ENCODE results near the gene KCNJ5.

KCNJ5 gene

GRCh38 chr11:128848815-128849455 is 42.2 kb upstream of the KCNJ5 start:
- Histone ChIP-seq H3K27me3 (peaks cover 5% of the 10 kb centered on the region), H3K4me1 (ENCODE audit: control insufficient read depth in 1 of 2, insufficient read depth in 1 of 2, low read depth in 1 of 2, low read length in 1 of 2) (no peaks in the 10 kb centered on the region), H3K9me3 (no peaks in the 10 kb centered on the region), H3K27ac (no peak overlapping the region), H3K36me3 (no peaks in the 10 kb centered on the region), H3K4me3 (ENCODE audit: low read depth in 1 of 2, low read length in 1 of 2) (no peak overlapping the region)
- peak; percentile 56 for TF ChIP-seq CTCF (IDR thresholded peaks at IDR 0.05)

- TF ChIP-seq CTCF (IDR thresholded peaks at IDR 0.05), result no peak
- Histone ChIP-seq H3K4me3 (ENCODE audit: low read depth in 1 of 2, low read length in 1 of 2) (no peak overlapping the region), H3K27me3 (peaks cover 5% of the 10 kb centered on the region), H3K36me3 (no peaks in the 10 kb centered on the region), H3K4me1 (ENCODE audit: control insufficient read depth in 1 of 2, insufficient read depth in 1 of 2, low read depth in 1 of 2, low read length in 1 of 2) (no peaks in the 10 kb centered on the region), H3K27ac (no peak overlapping the region), H3K9me3 (no peaks in the 10 kb centered on the region)
Measured at GRCh38 chr11:128852327-128853023, 38.7 kb upstream of the KCNJ5 start.

- no peak for TF ChIP-seq CTCF (IDR thresholded peaks at IDR 0.05)
- H3K4me3 ChIP-seq (ENCODE audit: low read depth in 1 of 2, low read length in 1 of 2), result no peak overlapping the region
Measured at GRCh38 chr11:128853559-128853958, 37.6 kb upstream of the KCNJ5 start.

GRCh38 chr11:128854841-128855240 is 36.3 kb upstream of the KCNJ5 start:
- no peaks in the 10 kb centered on the region for H3K9me3 ChIP-seq
- H3K36me3 ChIP-seq, result no peaks in the 10 kb centered on the region
- H3K27ac ChIP-seq, result no peak overlapping the region
- H3K4me3 ChIP-seq (ENCODE audit: low read depth in 1 of 2, low read length in 1 of 2), result no peak overlapping the region
- no peak for TF ChIP-seq CTCF (IDR thresholded peaks at IDR 0.05)
- H3K4me1 ChIP-seq (ENCODE audit: control insufficient read depth in 1 of 2, insufficient read depth in 1 of 2, low read depth in 1 of 2, low read length in 1 of 2), result no peaks in the 10 kb centered on the region
- peaks cover 20% of the 10 kb centered on the region for H3K27me3 ChIP-seq

More at GRCh38 chr11:128853559-128853958, 37.6 kb upstream of the KCNJ5 start:
- Histone ChIP-seq H3K9me3 (no peaks in the 10 kb centered on the region), H3K4me1 (ENCODE audit: control insufficient read depth in 1 of 2, insufficient read depth in 1 of 2, low read depth in 1 of 2, low read length in 1 of 2) (no peaks in the 10 kb centered on the region), H3K36me3 (no peaks in the 10 kb centered on the region), H3K27ac (no peak overlapping the region), H3K27me3 (peaks cover 12% of the 10 kb centered on the region)

- H3K9me3 ChIP-seq, result no peaks in the 10 kb centered on the region
- H3K27ac ChIP-seq, result no peak overlapping the region
- H3K4me1 ChIP-seq (ENCODE audit: control insufficient read depth in 1 of 2, insufficient read depth in 1 of 2, low read depth in 1 of 2, low read length in 1 of 2), result no peaks in the 10 kb centered on the region
- no peak overlapping the region for H3K4me3 ChIP-seq (ENCODE audit: low read depth in 1 of 2, low read length in 1 of 2)
- peaks cover 34% of the 10 kb centered on the region for H3K27me3 ChIP-seq
- no peak for TF ChIP-seq CTCF (IDR thresholded peaks at IDR 0.05)
- no peaks in the 10 kb centered on the region for H3K36me3 ChIP-seq
Measured at GRCh38 chr11:128856241-128856640, 34.9 kb upstream of the KCNJ5 start.
